ENCODE results near the gene SLC35A5.
"Not testable (repeated sequence)": the region's sequence is repeated elsewhere in the genome, so short reads cannot be mapped to it uniquely, and the experiment has no call there.

SLC35A5 gene

GRCh38 chr3:112561734-112562529 lies at the start of gene SLC35A5, which contains the start of gene ATG3:
TSS of gene SLC35A5 (plus strand) at chr3:112562045. CDS start at chr3:112563404, 1,359 bp downstream.
TSS of gene ATG3 (minus strand) at chr3:112561962. CDS start at chr3:112561528, 434 bp downstream.
- DNase-seq (ENCODE audit: low read depth in 2 of 3, low spot score in 2 of 3) = peak; percentile 91 to 95 (median 92)

GRCh38 chr3:112512320-112512719 lies 49.5 kb upstream of the SLC35A5 start:
- DNase-seq (ENCODE audit: low read depth in 2 of 3, low spot score in 2 of 3) = no peak

- no peak for DNase-seq (ENCODE audit: low read depth in 2 of 3, low spot score in 2 of 3)
These were observed 47.2 kb upstream of the SLC35A5 start for GRCh38 chr3:112514527-112515128.

- not testable (repeated sequence) for DNase-seq (ENCODE audit: low read depth in 2 of 3, low spot score in 2 of 3)
These were observed 42.9 kb upstream of the SLC35A5 start for GRCh38 chr3:112518970-112519369.

- DNase-seq (ENCODE audit: low read depth in 2 of 3, low spot score in 2 of 3) = no peak
These were observed 42.3 kb upstream of the SLC35A5 start for GRCh38 chr3:112519424-112520001.

- DNase-seq (ENCODE audit: low read depth in 2 of 3, low spot score in 2 of 3) = not testable (repeated sequence)
These were observed 37.7 kb upstream of the SLC35A5 start for GRCh38 chr3:112524127-112524526.

GRCh38 chr3:112530573-112530972 lies 31.3 kb upstream of the SLC35A5 start:
- no peak for DNase-seq (ENCODE audit: low read depth in 2 of 3, low spot score in 2 of 3)

- no peak for DNase-seq (ENCODE audit: low read depth in 2 of 3, low spot score in 2 of 3)
These were observed 30.5 kb upstream of the SLC35A5 start for GRCh38 chr3:112531358-112531781.

GRCh38 chr3:112539825-112540650 lies 21.8 kb upstream of the SLC35A5 start:
- no peak for DNase-seq (ENCODE audit: low read depth in 2 of 3, low spot score in 2 of 3)

GRCh38 chr3:112546216-112546759 lies 15.6 kb upstream of the SLC35A5 start:
- no peak for DNase-seq (ENCODE audit: low read depth in 2 of 3, low spot score in 2 of 3)

GRCh38 chr3:112550859-112551258 lies 11.0 kb upstream of the SLC35A5 start:
- DNase-seq (ENCODE audit: low read depth in 2 of 3, low spot score in 2 of 3) = no peak

GRCh38 chr3:112555535-112556170 lies 6.2 kb upstream of the SLC35A5 start:
- no peak for DNase-seq (ENCODE audit: low read depth in 2 of 3, low spot score in 2 of 3)

- DNase-seq (ENCODE audit: low read depth in 2 of 3, low spot score in 2 of 3) = no peak
These were observed 3.9 kb upstream of the SLC35A5 start for GRCh38 chr3:112557976-112558375.

- DNase-seq (ENCODE audit: low read depth in 2 of 3, low spot score in 2 of 3) = no peak
These were observed 1.5 kb upstream of the SLC35A5 start for GRCh38 chr3:112560307-112560706.

- peak in 2 of 3 experiments; percentile 35 to 52 for DNase-seq (ENCODE audit: low read depth in 2 of 3, low spot score in 2 of 3)
These were observed 943 bp upstream of the SLC35A5 start for GRCh38 chr3:112560721-112561483.

GRCh38 chr3:112561484-112561733 lies 436 bp upstream of the SLC35A5 start:
- peak in 2 of 3 experiments; percentile 63 to 81 for DNase-seq (ENCODE audit: low read depth in 2 of 3, low spot score in 2 of 3)

GRCh38 chr3:112564247-112564939 lies 2.5 kb downstream of the SLC35A5 start:
- DNase-seq (ENCODE audit: low read depth in 2 of 3, low spot score in 2 of 3) = not testable (repeated sequence)

- DNase-seq (ENCODE audit: low read depth in 2 of 3, low spot score in 2 of 3) = no peak
These were observed 3.1 kb downstream of the SLC35A5 start for GRCh38 chr3:112564940-112565305.

- DNase-seq (ENCODE audit: low read depth in 2 of 3, low spot score in 2 of 3) = no peak
These were observed 6.8 kb downstream of the SLC35A5 start for GRCh38 chr3:112568642-112569041.

All from activated CD8-positive, alpha-beta memory T cell treated with anti-CD3 and anti-CD28 coated beads for 48 hours (primary cell).